HEK293 (cell line): Measurements from ENCODE around the gene CARD11.

Experiments
- CTCF ChIA-PET: fragments of 350-600 bp; formaldehyde crosslinking; extraction: SDS; loops from one replicate; lab custom pipeline; 2021; ENCODE audit warnings: antibody characterized with exemption; lab: Yijun Ruan, JAX
- POLR2A ChIA-PET: fragments of 300-600 bp; formaldehyde crosslinking; extraction: SDS; loops from one replicate; lab custom pipeline; 2020; ENCODE audit warnings: antibody characterized with exemption, inconsistent platforms; lab: Yijun Ruan, JAX
- H3K27ac ChIP-seq: fragments of 200-500 bp; sonication (Bioruptor generic); 2 replicates; pipeline ENCODE4 v1.5.1; 2014; ENCODE audit warnings: low read depth, low read length, control low read depth, inconsistent platforms; ENCODE audit errors: extremely low read depth
- H3K36me3 ChIP-seq, 2 experiments: fragments of 200-500 bp in 1 of 2; sonication (Bioruptor generic) in 1 of 2; 1 replicate in 1 of 2; 2 replicates in 1 of 2; pipeline ENCODE4 v1.5.1; 2014 to 2017; ENCODE audit warnings: inconsistent platforms in 2 of 2, low read length in 2 of 2; ENCODE audit not compliant: control insufficient read depth in 2 of 2, insufficient read depth in 1 of 2
- H3K4me1 ChIP-seq: fragments of 200-500 bp; sonication (Bioruptor generic); 2 replicates; pipeline ENCODE4 v1.5.1; 2014; ENCODE audit warnings: mild to moderate bottlenecking, low read length, inconsistent platforms; ENCODE audit not compliant: control insufficient read depth, insufficient read depth
- H3K4me3 ChIP-seq: 2 replicates; pipeline ENCODE4 v1.5.1; 2011; ENCODE audit warnings: low read depth, mild to moderate bottlenecking, control low read depth, low read length, moderate library complexity
- H3K9me3 ChIP-seq: fragments of 200-500 bp; sonication (Bioruptor generic); 2 replicates; pipeline ENCODE4 v1.5.1; 2014; ENCODE audit warnings: low read depth, low read length, inconsistent platforms; ENCODE audit not compliant: control insufficient read depth, insufficient read depth
- GLIS1 ChIP-seq: fragments of 450-650 bp; formaldehyde crosslinking; IDR thresholded peaks from 2 replicates; pipeline ENCODE4 v1.5.1; 2016; ENCODE audit warnings: missing biosample characterization, missing genetic modification characterization
- HOXC10 ChIP-seq: sonication (generic); formaldehyde crosslinking; IDR thresholded peaks from 2 replicates; pipeline ENCODE4 v1.8.1; 2023; ENCODE audit warnings: mild to moderate bottlenecking, missing genetic modification reagents
- KLF16 ChIP-seq: fragments of 450-650 bp; formaldehyde crosslinking; IDR thresholded peaks from 2 replicates; pipeline ENCODE4 v1.5.1; 2017; ENCODE audit warnings: missing biosample characterization, missing genetic modification characterization
- KLF8 ChIP-seq: fragments of 450-650 bp; formaldehyde crosslinking; IDR thresholded peaks from 2 replicates; pipeline ENCODE4 v1.5.1; 2016; ENCODE audit warnings: missing biosample characterization, missing genetic modification characterization
- KLF9 ChIP-seq: fragments of 450-650 bp; formaldehyde crosslinking; IDR thresholded peaks from 2 replicates; pipeline ENCODE4 v1.5.1; 2016; ENCODE audit warnings: missing biosample characterization, missing genetic modification characterization, low read depth
- SALL2 ChIP-seq: fragments of 450-650 bp; formaldehyde crosslinking; IDR thresholded peaks from 2 replicates; pipeline ENCODE4 v1.5.0; 2017; ENCODE audit warnings: missing biosample characterization, mild to moderate bottlenecking, missing genetic modification characterization, borderline replicate concordance
- SETDB1 ChIP-seq: IDR thresholded peaks from one replicate; pipeline ENCODE4 v1.6.1; 2017; ENCODE audit warnings: mild to moderate bottlenecking, low read length, moderate library complexity, mixed read lengths; ENCODE audit not compliant: insufficient read length
- ZBTB17 ChIP-seq: fragments of 450-650 bp; formaldehyde crosslinking; IDR thresholded peaks from 2 replicates; pipeline ENCODE4 v1.5.1; 2016; ENCODE audit warnings: missing biosample characterization, missing genetic modification characterization
- ZBTB20 ChIP-seq: fragments of 450-650 bp; formaldehyde crosslinking; IDR thresholded peaks from 2 replicates; pipeline ENCODE4 v1.5.1; 2016; ENCODE audit warnings: missing biosample characterization, missing genetic modification characterization
- ZFP37 ChIP-seq: fragments of 450-650 bp; formaldehyde crosslinking; IDR thresholded peaks from 2 replicates; pipeline ENCODE4 v1.5.1; 2016; ENCODE audit warnings: missing biosample characterization, missing genetic modification characterization
- ZFP41 ChIP-seq: fragments of 450-650 bp; formaldehyde crosslinking; IDR thresholded peaks from 2 replicates; pipeline ENCODE4 v1.5.1; 2016; ENCODE audit warnings: missing biosample characterization, missing genetic modification characterization, borderline replicate concordance
- ZNF121 ChIP-seq: fragments of 450-650 bp; formaldehyde crosslinking; IDR thresholded peaks from 2 replicates; pipeline ENCODE4 v1.5.1; 2016; ENCODE audit warnings: missing biosample characterization, missing genetic modification characterization
- ZNF138 ChIP-seq: fragments of 450-650 bp; formaldehyde crosslinking; IDR thresholded peaks from 2 replicates; pipeline ENCODE4 v1.5.1; 2016; ENCODE audit warnings: missing biosample characterization, missing genetic modification characterization, borderline replicate concordance
- ZNF350 ChIP-seq: fragments of 450-650 bp; formaldehyde crosslinking; IDR thresholded peaks from 2 replicates; pipeline ENCODE4 v1.5.0; 2017; ENCODE audit warnings: missing biosample characterization, mild to moderate bottlenecking, missing genetic modification characterization
- ZNF354C ChIP-seq: fragments of 450-650 bp; formaldehyde crosslinking; IDR thresholded peaks from 2 replicates; pipeline ENCODE4 v1.5.1; 2016; ENCODE audit warnings: missing biosample characterization, missing genetic modification characterization, low read depth, borderline replicate concordance
- ZNF366 ChIP-seq: fragments of 450-650 bp; formaldehyde crosslinking; conservative IDR thresholded peaks from 2 replicates; pipeline ENCODE4 v1.5.1; 2016; ENCODE audit warnings: missing biosample characterization, missing genetic modification characterization
- ZNF585B ChIP-seq: fragments of 450-650 bp; formaldehyde crosslinking; IDR thresholded peaks from 2 replicates; pipeline ENCODE4 v1.5.1; 2016; ENCODE audit warnings: missing biosample characterization, missing genetic modification characterization
- ZNF747 ChIP-seq: fragments of 450-650 bp; formaldehyde crosslinking; IDR thresholded peaks from 2 replicates; pipeline ENCODE4 v1.5.1; 2016; ENCODE audit warnings: missing biosample characterization, missing genetic modification characterization
- ZNF768 ChIP-seq: fragments of 450-650 bp; formaldehyde crosslinking; IDR thresholded peaks from 2 replicates; pipeline ENCODE4 v1.5.1; 2018; ENCODE audit warnings: missing biosample characterization, mild to moderate bottlenecking, missing genetic modification characterization
- ZSCAN23 ChIP-seq: fragments of 450-650 bp; formaldehyde crosslinking; IDR thresholded peaks from 2 replicates; pipeline ENCODE4 v1.5.1; 2016; ENCODE audit warnings: missing biosample characterization, missing genetic modification characterization
- ZSCAN30 ChIP-seq: fragments of 450-650 bp; IDR thresholded peaks from 2 replicates; pipeline ENCODE4 v1.5.1; 2018; ENCODE audit warnings: missing biosample characterization, mild to moderate bottlenecking, missing genetic modification characterization, moderate library complexity
- TF ChIP-seq, protein P1 (sequence below): IDR thresholded peaks from 2 replicates; pipeline ENCODE4 v1.6.1; 2011; ENCODE audit warnings: mild to moderate bottlenecking, low read depth, low read length, borderline replicate concordance
- TF ChIP-seq, protein P2 (sequence below): fragments of 450-650 bp; formaldehyde crosslinking; conservative IDR thresholded peaks from 2 replicates; pipeline ENCODE4 v1.5.1; 2016; ENCODE audit warnings: low read depth, missing biosample characterization, missing genetic modification characterization
- TF ChIP-seq, protein P3 (sequence below): fragments of 450-650 bp; formaldehyde crosslinking; IDR thresholded peaks from 2 replicates; pipeline ENCODE4 v1.5.1; 2017; ENCODE audit warnings: missing biosample characterization, missing genetic modification characterization
- TF ChIP-seq, protein P4 (sequence below): fragments of 450-650 bp; formaldehyde crosslinking; IDR thresholded peaks from 2 replicates; pipeline ENCODE4 v1.5.1; 2016; ENCODE audit warnings: missing biosample characterization, missing genetic modification characterization

Gene CARD11

DNA sequence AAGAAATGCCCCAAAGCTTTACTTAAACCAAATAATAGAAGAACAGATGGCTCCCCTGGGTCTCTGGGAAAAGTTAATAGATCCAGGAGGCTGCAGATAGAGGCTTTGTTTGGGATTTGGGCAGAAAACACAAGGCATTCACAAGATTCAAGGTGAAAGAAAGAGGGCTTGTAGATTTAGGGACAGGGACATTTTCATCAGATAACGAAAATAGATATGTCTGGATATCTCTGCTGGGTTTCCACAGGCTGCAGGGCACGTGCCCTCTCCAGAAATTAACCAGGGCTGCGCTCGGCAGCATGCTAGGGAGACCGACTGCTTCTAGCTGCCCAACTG is 14.9 kb downstream of the CARD11 start (continued):
- no peak for TF ChIP-seq ZBTB20
- no peak for TF ChIP-seq ZFP41 (tag by site-specific recombination)
- TF ChIP-seq, protein P1, sequence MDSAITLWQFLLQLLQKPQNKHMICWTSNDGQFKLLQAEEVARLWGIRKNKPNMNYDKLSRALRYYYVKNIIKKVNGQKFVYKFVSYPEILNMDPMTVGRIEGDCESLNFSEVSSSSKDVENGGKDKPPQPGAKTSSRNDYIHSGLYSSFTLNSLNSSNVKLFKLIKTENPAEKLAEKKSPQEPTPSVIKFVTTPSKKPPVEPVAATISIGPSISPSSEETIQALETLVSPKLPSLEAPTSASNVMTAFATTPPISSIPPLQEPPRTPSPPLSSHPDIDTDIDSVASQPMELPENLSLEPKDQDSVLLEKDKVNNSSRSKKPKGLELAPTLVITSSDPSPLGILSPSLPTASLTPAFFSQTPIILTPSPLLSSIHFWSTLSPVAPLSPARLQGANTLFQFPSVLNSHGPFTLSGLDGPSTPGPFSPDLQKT: no peak
- no peak for TF ChIP-seq KLF8
- no peak for TF ChIP-seq SALL2 (tag by site-specific recombination)
- TF ChIP-seq ZNF138 (tag by site-specific recombination): no peak
- no peak for TF ChIP-seq ZSCAN30 (tag by site-specific recombination)
- TF ChIP-seq, all 188 proteins: peak for 0

DNA sequence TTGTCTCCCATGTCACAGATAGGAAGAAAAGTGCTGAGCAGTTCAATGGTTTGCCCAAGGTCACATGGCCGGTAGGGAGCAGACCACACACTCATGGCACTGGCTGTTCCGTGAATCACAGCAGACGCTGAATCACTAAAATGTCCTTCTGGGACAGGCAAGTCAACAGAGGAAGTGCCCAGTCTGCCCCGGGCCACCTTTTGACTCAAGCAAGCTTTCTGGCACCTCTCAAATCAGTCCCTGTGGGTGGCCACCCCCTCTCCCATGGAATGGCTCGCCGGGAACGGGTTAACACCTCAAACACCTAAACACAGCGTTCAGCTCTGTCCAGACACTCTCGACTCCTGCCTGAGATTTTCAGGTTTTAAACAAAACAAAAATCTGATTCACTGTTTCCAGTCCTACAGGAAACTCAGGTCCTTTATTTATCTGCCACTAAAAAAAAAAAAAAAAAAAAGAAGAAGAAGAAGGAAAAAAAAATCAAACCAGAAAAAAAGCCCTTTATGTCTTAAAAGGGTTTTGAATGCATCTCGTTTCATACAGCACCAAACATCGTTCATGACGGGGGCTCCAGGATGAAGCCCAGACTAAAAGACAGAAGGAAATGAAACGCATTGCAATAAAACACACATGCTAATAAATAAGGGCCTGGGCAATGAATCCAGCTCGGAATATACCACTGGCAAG is 15.5 kb downstream of the CARD11 start:
- no peak for TF ChIP-seq HOXC10
- no peak for TF ChIP-seq KLF16 (tag by site-specific recombination)
- no peak for TF ChIP-seq ZBTB17 (tag by site-specific recombination)
- no peak overlapping the region for H3K27ac ChIP-seq
- H3K4me3 ChIP-seq: no peak overlapping the region
- no peaks in the 10 kb centered on the region for H3K4me1 ChIP-seq
- ChIA-PET CTCF (no interaction called here), POLR2A (interaction anchor here (0.7 kb wide), 1 partner anchor 1717 kb away, joined by 8 read pairs; no protein-coding TSS in a partner anchor)
- no peaks in the 10 kb centered on the region for H3K9me3 ChIP-seq
- no peaks in the 10 kb centered on the region for H3K36me3 ChIP-seq

DNA sequence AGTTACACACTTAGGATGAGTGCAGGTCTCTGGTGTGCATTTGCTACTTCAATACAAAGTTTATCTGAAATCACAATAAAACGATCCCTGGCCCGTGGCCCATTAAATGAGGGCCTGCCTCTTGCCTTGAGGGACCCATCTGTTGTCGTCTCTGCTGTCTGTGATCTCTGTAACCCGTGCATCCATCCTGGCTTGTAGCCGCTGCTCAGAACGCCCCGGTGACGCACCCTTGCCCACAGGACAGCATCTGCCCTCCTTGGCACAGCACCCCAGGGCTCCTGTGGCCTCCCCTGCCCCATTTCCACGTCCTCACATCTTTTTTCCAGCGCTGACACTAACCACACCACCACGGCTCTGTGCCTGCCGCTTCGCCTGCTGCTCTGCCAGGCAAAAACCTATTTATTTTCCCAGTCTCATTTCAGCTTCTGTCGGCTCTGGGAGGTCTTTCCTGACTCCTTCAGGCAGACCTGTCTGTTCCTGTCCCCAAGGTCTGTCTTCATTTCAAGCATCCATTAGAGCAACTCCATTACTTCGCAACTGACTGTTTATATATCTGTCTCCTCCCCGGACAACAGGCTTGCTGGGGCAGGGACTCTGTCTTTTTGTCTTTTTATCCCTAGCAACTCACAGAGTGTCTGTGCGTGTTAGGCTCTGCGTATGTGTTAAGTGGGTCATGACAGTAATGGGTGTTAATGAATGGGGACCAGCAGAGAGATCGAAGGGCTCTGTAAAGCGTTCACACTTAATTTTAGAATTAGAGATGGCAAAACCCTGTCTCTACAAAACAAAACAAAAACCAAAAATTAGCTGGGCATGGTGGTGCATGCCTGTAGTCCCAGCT is 16.4 kb downstream of the CARD11 start:
- Histone ChIP-seq H3K27ac (no peak overlapping the region), H3K4me3 (no peak overlapping the region), H3K9me3 (no peaks in the 10 kb centered on the region), H3K4me1 (no peaks in the 10 kb centered on the region), H3K36me3 (no peaks in the 10 kb centered on the region)
- POLR2A ChIA-PET: no interaction called here
- CTCF ChIA-PET: no interaction called here
- TF ChIP-seq ZSCAN23 (tag by site-specific recombination) (no peak), GLIS1 (tag by site-specific recombination) (no peak), ZNF366 (tag by site-specific recombination) (no peak), ZNF768 (no peak), KLF9 (tag by site-specific recombination) (no peak), ZNF354C (tag by site-specific recombination) (no peak), ZNF350 (tag by site-specific recombination) (no peak), ZFP37 (tag by site-specific recombination) (no peak), SETDB1 (no peak), ZNF747 (tag by site-specific recombination) (no peak), ZNF585B (tag by site-specific recombination) (no peak), ZNF121 (no peak)
- TF ChIP-seq, protein P2, sequence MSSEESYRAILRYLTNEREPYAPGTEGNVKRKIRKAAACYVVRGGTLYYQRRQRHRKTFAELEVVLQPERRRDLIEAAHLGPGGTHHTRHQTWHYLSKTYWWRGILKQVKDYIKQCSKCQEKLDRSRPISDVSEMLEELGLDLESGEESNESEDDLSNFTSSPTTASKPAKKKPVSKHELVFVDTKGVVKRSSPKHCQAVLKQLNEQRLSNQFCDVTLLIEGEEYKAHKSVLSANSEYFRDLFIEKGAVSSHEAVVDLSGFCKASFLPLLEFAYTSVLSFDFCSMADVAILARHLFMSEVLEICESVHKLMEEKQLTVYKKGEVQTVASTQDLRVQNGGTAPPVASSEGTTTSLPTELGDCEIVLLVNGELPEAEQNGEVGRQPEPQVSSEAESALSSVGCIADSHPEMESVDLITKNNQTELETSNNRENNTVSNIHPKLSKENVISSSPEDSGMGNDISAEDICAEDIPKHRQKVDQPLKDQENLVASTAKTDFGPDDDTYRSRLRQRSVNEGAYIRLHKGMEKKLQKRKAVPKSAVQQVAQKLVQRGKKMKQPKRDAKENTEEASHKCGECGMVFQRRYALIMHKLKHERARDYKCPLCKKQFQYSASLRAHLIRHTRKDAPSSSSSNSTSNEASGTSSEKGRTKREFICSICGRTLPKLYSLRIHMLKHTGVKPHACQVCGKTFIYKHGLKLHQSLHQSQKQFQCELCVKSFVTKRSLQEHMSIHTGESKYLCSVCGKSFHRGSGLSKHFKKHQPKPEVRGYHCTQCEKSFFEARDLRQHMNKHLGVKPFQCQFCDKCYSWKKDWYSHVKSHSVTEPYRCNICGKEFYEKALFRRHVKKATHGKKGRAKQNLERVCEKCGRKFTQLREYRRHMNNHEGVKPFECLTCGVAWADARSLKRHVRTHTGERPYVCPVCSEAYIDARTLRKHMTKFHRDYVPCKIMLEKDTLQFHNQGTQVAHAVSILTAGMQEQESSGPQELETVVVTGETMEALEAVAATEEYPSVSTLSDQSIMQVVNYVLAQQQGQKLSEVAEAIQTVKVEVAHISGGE (tag by site-specific recombination): no peak
- TF ChIP-seq, protein P3, sequence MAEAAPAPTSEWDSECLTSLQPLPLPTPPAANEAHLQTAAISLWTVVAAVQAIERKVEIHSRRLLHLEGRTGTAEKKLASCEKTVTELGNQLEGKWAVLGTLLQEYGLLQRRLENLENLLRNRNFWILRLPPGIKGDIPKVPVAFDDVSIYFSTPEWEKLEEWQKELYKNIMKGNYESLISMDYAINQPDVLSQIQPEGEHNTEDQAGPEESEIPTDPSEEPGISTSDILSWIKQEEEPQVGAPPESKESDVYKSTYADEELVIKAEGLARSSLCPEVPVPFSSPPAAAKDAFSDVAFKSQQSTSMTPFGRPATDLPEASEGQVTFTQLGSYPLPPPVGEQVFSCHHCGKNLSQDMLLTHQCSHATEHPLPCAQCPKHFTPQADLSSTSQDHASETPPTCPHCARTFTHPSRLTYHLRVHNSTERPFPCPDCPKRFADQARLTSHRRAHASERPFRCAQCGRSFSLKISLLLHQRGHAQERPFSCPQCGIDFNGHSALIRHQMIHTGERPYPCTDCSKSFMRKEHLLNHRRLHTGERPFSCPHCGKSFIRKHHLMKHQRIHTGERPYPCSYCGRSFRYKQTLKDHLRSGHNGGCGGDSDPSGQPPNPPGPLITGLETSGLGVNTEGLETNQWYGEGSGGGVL: no peak
- TF ChIP-seq, protein P4, sequence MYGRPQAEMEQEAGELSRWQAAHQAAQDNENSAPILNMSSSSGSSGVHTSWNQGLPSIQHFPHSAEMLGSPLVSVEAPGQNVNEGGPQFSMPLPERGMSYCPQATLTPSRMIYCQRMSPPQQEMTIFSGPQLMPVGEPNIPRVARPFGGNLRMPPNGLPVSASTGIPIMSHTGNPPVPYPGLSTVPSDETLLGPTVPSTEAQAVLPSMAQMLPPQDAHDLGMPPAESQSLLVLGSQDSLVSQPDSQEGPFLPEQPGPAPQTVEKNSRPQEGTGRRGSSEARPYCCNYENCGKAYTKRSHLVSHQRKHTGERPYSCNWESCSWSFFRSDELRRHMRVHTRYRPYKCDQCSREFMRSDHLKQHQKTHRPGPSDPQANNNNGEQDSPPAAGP (tag by site-specific recombination): no peak
